ENCODE measurements around the gene TRAPPC1.

The TRAPPC1 gene

DNA sequence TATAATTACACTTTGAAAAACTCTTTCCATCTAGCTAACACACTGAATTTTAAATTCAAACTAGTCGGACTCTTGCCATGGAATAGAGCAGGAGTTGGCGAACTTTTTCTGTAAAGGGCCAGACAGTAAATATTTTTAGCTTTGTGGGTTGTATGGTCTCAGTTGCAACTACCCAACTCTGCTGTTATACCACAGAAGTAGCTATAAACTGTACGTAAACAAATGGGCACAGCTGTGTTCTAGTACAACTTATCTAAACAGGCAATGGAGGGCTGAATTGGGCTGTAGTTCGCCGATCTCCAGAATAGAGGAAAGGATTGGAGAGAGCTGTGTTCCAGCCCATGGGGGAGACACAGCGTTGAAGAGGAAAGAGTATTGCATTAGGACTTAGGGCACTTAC, 9.0 kb upstream of the TRAPPC1 start:
- H3K4me3 ChIP-seq (ENCODE audit: low read depth, low read length): no peak overlapping the region
- TF ChIP-seq, protein P1, sequence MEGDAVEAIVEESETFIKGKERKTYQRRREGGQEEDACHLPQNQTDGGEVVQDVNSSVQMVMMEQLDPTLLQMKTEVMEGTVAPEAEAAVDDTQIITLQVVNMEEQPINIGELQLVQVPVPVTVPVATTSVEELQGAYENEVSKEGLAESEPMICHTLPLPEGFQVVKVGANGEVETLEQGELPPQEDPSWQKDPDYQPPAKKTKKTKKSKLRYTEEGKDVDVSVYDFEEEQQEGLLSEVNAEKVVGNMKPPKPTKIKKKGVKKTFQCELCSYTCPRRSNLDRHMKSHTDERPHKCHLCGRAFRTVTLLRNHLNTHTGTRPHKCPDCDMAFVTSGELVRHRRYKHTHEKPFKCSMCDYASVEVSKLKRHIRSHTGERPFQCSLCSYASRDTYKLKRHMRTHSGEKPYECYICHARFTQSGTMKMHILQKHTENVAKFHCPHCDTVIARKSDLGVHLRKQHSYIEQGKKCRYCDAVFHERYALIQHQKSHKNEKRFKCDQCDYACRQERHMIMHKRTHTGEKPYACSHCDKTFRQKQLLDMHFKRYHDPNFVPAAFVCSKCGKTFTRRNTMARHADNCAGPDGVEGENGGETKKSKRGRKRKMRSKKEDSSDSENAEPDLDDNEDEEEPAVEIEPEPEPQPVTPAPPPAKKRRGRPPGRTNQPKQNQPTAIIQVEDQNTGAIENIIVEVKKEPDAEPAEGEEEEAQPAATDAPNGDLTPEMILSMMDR (IDR thresholded peaks at IDR 0.05; ENCODE audit: low read depth, low read length, missing control alignments): no peak
- DNase-seq (ENCODE audit: low read depth): no peak

DNA sequence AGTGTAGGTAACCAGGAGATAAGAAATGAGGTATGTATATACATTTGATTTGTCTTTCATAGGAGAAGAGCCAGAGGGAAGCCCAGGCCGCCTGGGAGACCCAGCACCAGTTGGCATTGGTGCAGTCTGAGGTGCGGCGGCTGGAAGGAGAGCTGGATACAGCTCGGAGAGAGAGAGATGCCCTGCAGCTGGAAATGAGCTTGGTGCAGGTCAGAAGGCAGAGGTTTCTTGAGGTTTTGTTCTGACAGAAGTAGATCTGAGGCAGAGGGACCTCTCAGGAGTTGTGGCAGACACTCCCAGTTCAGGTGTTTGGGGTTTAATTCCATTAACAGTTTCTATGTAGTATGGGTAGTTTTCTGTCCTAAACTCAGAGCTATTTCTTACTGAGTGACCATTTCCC, 8.3 kb upstream of the TRAPPC1 start:
- no peak overlapping the region for H3K4me3 ChIP-seq (ENCODE audit: low read depth, low read length)
- no peak for DNase-seq (ENCODE audit: low read depth)
- TF ChIP-seq, protein P1 (IDR thresholded peaks at IDR 0.05; ENCODE audit: low read depth, low read length, missing control alignments): no peak

- TF ChIP-seq, protein P1 (IDR thresholded peaks at IDR 0.05; ENCODE audit: low read depth, low read length, missing control alignments): no peak
- DNase-seq (ENCODE audit: low read depth): no peak
- H3K4me3 ChIP-seq (ENCODE audit: low read depth, low read length): no peak overlapping the region
Observed at GRCh38 chr17:7935859-7936258, 4.1 kb upstream of the TRAPPC1 start.

GRCh38 chr17:7932949-7933348, 1.2 kb upstream of the TRAPPC1 start:
- peak overlapping the region; percentile 66 for H3K4me3 ChIP-seq (ENCODE audit: low read depth, low read length)
- no peak for DNase-seq (ENCODE audit: low read depth)
- TF ChIP-seq, protein P1 (IDR thresholded peaks at IDR 0.05; ENCODE audit: low read depth, low read length, missing control alignments): peak; percentile 15

GRCh38 chr17:7932483-7932891, 741 bp upstream of the TRAPPC1 start:
- TF ChIP-seq, protein P1 (IDR thresholded peaks at IDR 0.05; ENCODE audit: low read depth, low read length, missing control alignments): no peak
- peak overlapping the region; percentile 66 for H3K4me3 ChIP-seq (ENCODE audit: low read depth, low read length)
- no peak for DNase-seq (ENCODE audit: low read depth)

DNA sequence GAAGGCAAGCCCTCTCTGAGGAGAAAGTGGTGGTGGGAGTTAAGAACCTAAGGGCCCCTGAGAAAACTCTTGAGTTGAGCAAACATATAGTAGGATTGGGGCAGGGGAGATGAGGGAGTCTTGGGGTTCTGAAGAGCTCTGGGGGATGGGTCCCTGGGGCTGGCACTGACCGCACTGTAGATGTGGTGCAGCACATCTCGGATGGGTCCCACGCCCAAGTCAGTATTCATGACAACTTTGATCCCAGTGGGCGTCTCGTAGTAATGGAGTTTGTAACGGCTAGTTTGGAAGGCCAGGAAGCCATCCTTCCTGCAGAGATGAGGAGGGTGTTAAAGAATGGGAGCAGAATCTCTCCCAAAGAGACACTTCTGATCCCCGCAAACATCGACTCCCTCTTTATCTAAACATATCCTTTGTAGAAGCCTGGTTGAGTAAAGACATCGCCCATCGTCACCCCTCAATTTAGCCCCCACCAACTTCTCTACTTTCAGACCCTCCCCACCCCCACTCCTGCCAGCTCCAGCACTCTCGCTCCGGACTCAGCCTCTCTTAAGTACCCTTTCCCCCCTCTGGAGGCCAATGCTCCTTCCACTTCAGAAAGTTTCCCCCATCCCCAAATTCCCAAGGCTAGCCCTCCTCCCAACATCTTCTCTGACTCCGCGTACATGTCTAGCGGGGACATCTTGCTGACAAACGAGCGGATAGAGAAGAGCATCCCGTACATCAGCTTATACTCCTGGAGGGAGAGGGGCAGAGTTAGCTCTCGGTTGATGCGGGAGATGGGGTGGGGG, 710 bp downstream of the TRAPPC1 start:
- DNase-seq (ENCODE audit: low read depth): no peak
- TF ChIP-seq, protein P1 (IDR thresholded peaks at IDR 0.05; ENCODE audit: low read depth, low read length, missing control alignments): no peak
- H3K4me3 ChIP-seq (ENCODE audit: low read depth, low read length): peak overlapping the region; percentile 66
